ENCODE data around the gene TSPAN6.

DNA sequence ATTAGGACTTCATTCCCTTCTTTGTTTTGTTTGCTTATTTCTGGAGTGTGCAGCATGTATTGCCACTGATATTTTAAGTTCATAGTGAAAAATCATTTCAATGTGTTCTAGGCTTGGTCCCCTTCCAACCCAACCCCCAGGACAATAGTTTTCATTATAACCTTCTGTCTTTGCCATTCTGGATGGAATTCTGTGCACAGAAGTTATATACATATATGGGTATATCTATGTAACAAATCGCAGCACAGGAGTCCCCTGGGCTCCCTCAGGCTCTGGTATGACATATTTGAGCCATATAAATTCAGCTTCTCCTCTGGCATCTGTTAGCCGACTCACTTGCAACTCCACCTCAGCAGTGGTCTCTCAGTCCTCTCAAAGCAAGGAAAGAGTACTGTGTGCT, 52.0 kb downstream of the TSPAN6 start, which contains the start of gene TNMD:
- TF ChIP-seq GATA2 (IDR thresholded peaks at IDR 0.05; ENCODE audit: low read depth, low read length) (no peak), GATA3 (IDR thresholded peaks at IDR 0.05; ENCODE audit: low read depth, low read length) (no peak)
